Esophagus squamous epithelium (tissue), 4 donors: ENCODE results near the gene CHTF8.

Source experiments
- CTCF ChIP-seq, 6 experiments: fragments of 450-650 bp in 4 of 6; fragments of 200-600 bp in 2 of 6; sonication (generic) in 2 of 6; IDR thresholded peaks; one replicate each; pipeline ENCODE4 v1.5.1; 2016 to 2019; ENCODE audit warnings: antibody characterized with exemption in 6 of 6, mild to moderate bottlenecking in 4 of 6, moderate library complexity in 4 of 6
- POLR2A ChIP-seq, 4 donors: fragments of 450-650 bp; IDR thresholded peaks; one replicate each; pipeline ENCODE4 v1.6.1; 2017; ENCODE audit warnings: antibody characterized with exemption in 4 of 4, mild to moderate bottlenecking in 4 of 4, moderate library complexity in 3 of 4

GRCh38 chr16:69094501-69094900, 37.9 kb downstream of the CHTF8 start:
- no peak for TF ChIP-seq POLR2A (IDR thresholded peaks at IDR 0.05)
- TF ChIP-seq CTCF (IDR thresholded peaks at IDR 0.05): no peak
